ENCODE data around the gene C17orf107.

GRCh38 chr17:4898351-4898750 is 985 bp upstream of the C17orf107 start:
- TF ChIP-seq CTCF (conservative IDR thresholded peaks at IDR 0.05 in 1 of 2, IDR thresholded peaks at IDR 0.05 in 1 of 2; ENCODE audit: extremely low read depth in 1 of 2, insufficient read depth in 1 of 2, low read depth in 1 of 2, low read length in 2 of 2) (no peak), EZH2 (IDR thresholded peaks at IDR 0.05; ENCODE audit: borderline replicate concordance, low read length) (no peak)
